H1 (cell line): ENCODE data around the gene CROT. TPM values are rescaled to one million over a fixed set of nuclear protein-coding genes. Genes with fewer than 3 reads are reported as not detected.

Experiments used
- CTCF ChIA-PET: fragments of 300-600 bp; sonication (Branson Sonifier 250); formaldehyde crosslinking; loops from one replicate; lab custom pipeline; 2021; ENCODE audit not compliant: partially characterized antibody; lab: Charles Lee
- POLR2A ChIA-PET: fragments of 300-600 bp; sonication (Branson Sonifier 250); formaldehyde crosslinking; loops from one replicate; lab custom pipeline; 2021; ENCODE audit warnings: inconsistent platforms; ENCODE audit not compliant: partially characterized antibody; lab: Charles Lee
- DNase-seq, 2 experiments: peaks; one replicate each; pipeline versions ENCODE4 v3.0.0 to v3.0.0-alpha.2; 2010 to 2022; ENCODE audit warnings: low spot score in 2 of 2, low read depth in 1 of 2, mixed read lengths in 1 of 2
- FAIRE-seq: peaks from 2 replicates; lab custom pipeline; 2011; peaks lifted over from hg19 to GRCh38; lab: Jason Lieb, UNC
- H2AFZ ChIP-seq: 2 replicates; pipeline ENCODE4 v1.8.1; 2012; ENCODE audit warnings: low read length, inconsistent platforms
- H2AK5ac ChIP-seq: 2 replicates; pipeline ENCODE4 v1.6.1; 2013; ENCODE audit warnings: low read depth, low read length
- H2BK120ac ChIP-seq: replicated peaks from 2 replicates; pipeline ENCODE3; 2013; ENCODE audit warnings: low read depth, low read length, inconsistent platforms
- H2BK12ac ChIP-seq: 2 replicates; pipeline ENCODE4 v1.6.1; 2013; ENCODE audit warnings: low read depth, low read length
- H2BK15ac ChIP-seq: 2 replicates; pipeline ENCODE4 v1.6.1; 2013; ENCODE audit warnings: low read length
- H2BK20ac ChIP-seq: 2 replicates; pipeline ENCODE4 v1.6.1; 2013; ENCODE audit warnings: low read length
- H2BK5ac ChIP-seq: 2 replicates; pipeline ENCODE4 v1.6.1; 2013; ENCODE audit warnings: low read depth, low read length
- H3K14ac ChIP-seq: 2 replicates; pipeline ENCODE4 v1.6.1; 2013; ENCODE audit warnings: inconsistent platforms; ENCODE audit not compliant: insufficient read length
- H3K18ac ChIP-seq: 2 replicates; pipeline ENCODE4 v1.6.1; 2013; ENCODE audit warnings: low read length; ENCODE audit errors: extremely low read depth
- H3K23ac ChIP-seq: 2 replicates; pipeline ENCODE4 v1.6.1; 2013; ENCODE audit warnings: inconsistent platforms; ENCODE audit not compliant: insufficient read length
- H3K23me2 ChIP-seq: 2 replicates; pipeline ENCODE4 v1.6.1; 2013; ENCODE audit warnings: low read depth, low read length
- H3K27ac ChIP-seq: 2 replicates; pipeline ENCODE4 v1.6.1; 2011; ENCODE audit warnings: low read depth, low read length, inconsistent platforms
- H3K27me3 ChIP-seq, 4 experiments: replicated peaks in 1 of 4; 1 replicate in 1 of 4; 2 replicates in 3 of 4; pipeline versions ENCODE4 v1.6.1 to v1.8.1; 2011 to 2013; ENCODE audit warnings: low read length in 3 of 4, mild to moderate bottlenecking in 3 of 4, inconsistent platforms in 2 of 4, mixed read lengths in 2 of 4, moderate library complexity in 1 of 4; ENCODE audit not compliant: control insufficient read depth in 3 of 4, insufficient read depth in 3 of 4; ENCODE audit errors: extremely low read depth in 1 of 4
- H3K36me3 ChIP-seq, 4 experiments: 2 replicates each; pipeline versions ENCODE4 v1.6.1 to v1.8.1; 2011 to 2013; ENCODE audit warnings: mild to moderate bottlenecking in 4 of 4, low read length in 3 of 4, moderate library complexity in 2 of 4, control low read depth in 1 of 4, inconsistent platforms in 1 of 4; ENCODE audit not compliant: insufficient read depth in 4 of 4, control insufficient read depth in 2 of 4
- H3K4ac ChIP-seq: replicated peaks from 2 replicates; pipeline ENCODE3; 2013; ENCODE audit warnings: low read length, low read depth, mixed read lengths, inconsistent platforms; ENCODE audit not compliant: insufficient read length
- H3K4me1 ChIP-seq, 4 experiments: replicated peaks in 1 of 4; 1 replicate in 1 of 4; 2 replicates in 3 of 4; pipeline versions ENCODE4 v1.6.1 to v1.8.1; 2011 to 2013; ENCODE audit warnings: low read length in 3 of 4, inconsistent platforms in 2 of 4, mixed read lengths in 1 of 4; ENCODE audit not compliant: insufficient read depth in 4 of 4, control insufficient read depth in 3 of 4
- H3K4me2 ChIP-seq, 2 experiments: 2 replicates each; pipeline versions ENCODE4 v1.6.1 to v1.8.1; 2011 to 2013; ENCODE audit warnings: low read depth in 2 of 2, low read length in 2 of 2, control low read depth in 1 of 2, inconsistent platforms in 1 of 2, mild to moderate bottlenecking in 1 of 2; ENCODE audit not compliant: insufficient read depth in 1 of 2
- H3K4me3 ChIP-seq, 4 experiments: fragments of 200-600, 300-600 bp in 1 of 4; sonication (generic), shearing (Covaris generic), sonication (Bioruptor Twin) in 1 of 4; 2 replicates each; pipeline versions ENCODE4 v1.5.1 to v1.8.1; 2011 to 2016; ENCODE audit warnings: low read length in 4 of 4, low read depth in 3 of 4, control low read depth in 2 of 4, inconsistent platforms in 2 of 4, mild to moderate bottlenecking in 2 of 4, mixed read lengths in 1 of 4, moderate library complexity in 1 of 4; ENCODE audit not compliant: insufficient read depth in 2 of 4; ENCODE audit errors: extremely low read depth in 1 of 4
- H3K56ac ChIP-seq: replicated peaks from 2 replicates; pipeline ENCODE3; 2013; ENCODE audit warnings: low read depth, mild to moderate bottlenecking, mixed read lengths, low read length, inconsistent platforms; ENCODE audit not compliant: insufficient read length
- H3K79me1 ChIP-seq: 2 replicates; pipeline ENCODE4 v1.6.1; 2013; ENCODE audit warnings: low read depth, low read length, control low read depth
- H3K79me2 ChIP-seq, 2 experiments: 2 replicates each; pipeline versions ENCODE4 v1.6.1 to v1.8.1; 2012 to 2013; ENCODE audit warnings: low read length in 2 of 2, mild to moderate bottlenecking in 2 of 2, inconsistent platforms in 1 of 2; ENCODE audit not compliant: insufficient read depth in 2 of 2, control insufficient read depth in 1 of 2
- H3K9ac ChIP-seq, 4 experiments: replicated peaks in 1 of 4; 1 replicate in 1 of 4; 2 replicates in 3 of 4; pipeline versions ENCODE4 v1.6.1 to v1.8.1; 2011 to 2013; ENCODE audit warnings: low read depth in 3 of 4, low read length in 3 of 4, control low read depth in 2 of 4, mild to moderate bottlenecking in 2 of 4, moderate library complexity in 2 of 4, inconsistent platforms in 1 of 4; ENCODE audit errors: extremely low read depth in 1 of 4
- H3K9me3 ChIP-seq, 2 experiments: 2 replicates each; pipeline versions ENCODE4 v1.6.1 to v1.8.1; 2012 to 2013; ENCODE audit warnings: mild to moderate bottlenecking in 2 of 2, moderate library complexity in 2 of 2, control low read depth in 1 of 2, inconsistent platforms in 1 of 2, low read depth in 1 of 2, low read length in 1 of 2, mixed read lengths in 1 of 2; ENCODE audit not compliant: insufficient read depth in 2 of 2
- H4K20me1 ChIP-seq, 2 experiments: replicated peaks in 1 of 2; 2 replicates each; pipeline versions ENCODE3 to v1.8.1; 2011 to 2013; ENCODE audit warnings: inconsistent platforms in 2 of 2, low read length in 2 of 2, mild to moderate bottlenecking in 1 of 2; ENCODE audit not compliant: insufficient read depth in 2 of 2, control insufficient read depth in 1 of 2
- H4K5ac ChIP-seq: 2 replicates; pipeline ENCODE4 v1.6.1; 2013; ENCODE audit warnings: low read length, low read depth, mixed read lengths, inconsistent platforms; ENCODE audit not compliant: insufficient read length
- H4K8ac ChIP-seq: 2 replicates; pipeline ENCODE4 v1.8.0; 2013; ENCODE audit warnings: mild to moderate bottlenecking, moderate library complexity, low read length, inconsistent platforms; ENCODE audit not compliant: insufficient read depth; ENCODE audit errors: extremely low read depth
- H4K91ac ChIP-seq: replicated peaks from 2 replicates; pipeline ENCODE3; 2013; ENCODE audit warnings: low read length, mixed read lengths, inconsistent platforms; ENCODE audit not compliant: insufficient read length
- FOSL1 ChIP-seq: IDR thresholded peaks from 2 replicates; pipeline ENCODE4 v1.6.1; 2011; ENCODE audit warnings: mild to moderate bottlenecking, low read depth, low read length, moderate library complexity; ENCODE audit not compliant: insufficient read depth
- HDAC2 ChIP-seq, 2 experiments: fragments of 300-600 bp in 1 of 2; sonication (generic) in 1 of 2; IDR thresholded peaks; 2 replicates each; pipeline ENCODE4 v1.6.1; 2011 to 2012; ENCODE audit warnings: low read depth in 2 of 2, low read length in 2 of 2, mild to moderate bottlenecking in 2 of 2, moderate library complexity in 2 of 2, borderline replicate concordance in 1 of 2, inconsistent platforms in 1 of 2
- KDM4A ChIP-seq: IDR thresholded peaks from one replicate; pipeline ENCODE4 v1.7.1; 2012; ENCODE audit warnings: low read depth, mild to moderate bottlenecking, moderate library complexity, low read length, inconsistent platforms; ENCODE audit not compliant: severe bottlenecking
- RAD21 ChIP-seq, 2 experiments: IDR thresholded peaks in 1 of 2; conservative IDR thresholded peaks in 1 of 2; 2 replicates each; pipeline ENCODE4 v1.6.1; 2011; ENCODE audit warnings: low read depth in 2 of 2, low read length in 2 of 2, improper control_type of control experiment in 1 of 2, inconsistent platforms in 1 of 2, mild to moderate bottlenecking in 1 of 2, moderate library complexity in 1 of 2
- SP1 ChIP-seq: IDR thresholded peaks from 2 replicates; pipeline ENCODE4 v1.6.1; 2011; ENCODE audit warnings: low read depth, low read length
- TAF1 ChIP-seq: IDR thresholded peaks from 2 replicates; pipeline ENCODE4 v1.6.1; 2011; ENCODE audit warnings: mild to moderate bottlenecking, low read depth, low read length
- TAF7 ChIP-seq: optimal IDR thresholded peaks from 2 replicates; pipeline ENCODE3; 2011; ENCODE audit warnings: low read depth, mild to moderate bottlenecking, inconsistent platforms, low read length, moderate library complexity, borderline replicate concordance
- WGBS, 2 experiments: shearing (Covaris generic) in 1 of 2; methylation state at CpG; one replicate each; pipeline versions ENCODE4 v1.1.6 to v1.1.7; 2013 to 2015; ENCODE audit warnings: low lambda C conversion rate in 2 of 2, mixed read lengths in 2 of 2, inconsistent platforms in 1 of 2, low coverage in 1 of 2, missing lambda C conversion rate in 1 of 2; ENCODE audit not compliant: insufficient replicate concordance in 2 of 2, insufficient coverage in 1 of 2, insufficient read length in 1 of 2; ENCODE audit errors: extremely low coverage in 1 of 2, missing lambda C conversion rate in 1 of 2; 5-methylcytosine and 5-hydroxymethylcytosine counted together
- polyA plus RNA-seq, 7 experiments: library from polyadenylated mRNA; depleted of rRNA in 3 of 7; stranded (reverse) in 5 of 7; unstranded in 2 of 7; fragments of >200 nt in 5 of 7; fragments of 200-250 nt in 2 of 7; gene quantifications; 1 replicate in 5 of 7; 2 replicates in 1 of 7; 4 replicates in 1 of 7; pipeline versions ENCODE4 v1.2.1 to v1.2.3, GENCODE V29; 2011 to 2013; ENCODE audit warnings: missing spikeins in 2 of 7, mixed read lengths in 2 of 7
- total RNA-seq: library from RNA; stranded (reverse); fragmentation: NEBNext Ultra II Directional; extraction: Animal tissue kit (Norgen Biotek cat#: 25700); gene quantifications from 2 replicates; pipeline ENCODE4 v1.2.1, GENCODE V29; 2021

Gene CROT
- total and polyA plus RNA-seq, 2 of the 8 experiments (the other 6 are each of a cell fraction or from before 2014, with no cell fraction given) = 2.2 to 5.6 TPM

DNA sequence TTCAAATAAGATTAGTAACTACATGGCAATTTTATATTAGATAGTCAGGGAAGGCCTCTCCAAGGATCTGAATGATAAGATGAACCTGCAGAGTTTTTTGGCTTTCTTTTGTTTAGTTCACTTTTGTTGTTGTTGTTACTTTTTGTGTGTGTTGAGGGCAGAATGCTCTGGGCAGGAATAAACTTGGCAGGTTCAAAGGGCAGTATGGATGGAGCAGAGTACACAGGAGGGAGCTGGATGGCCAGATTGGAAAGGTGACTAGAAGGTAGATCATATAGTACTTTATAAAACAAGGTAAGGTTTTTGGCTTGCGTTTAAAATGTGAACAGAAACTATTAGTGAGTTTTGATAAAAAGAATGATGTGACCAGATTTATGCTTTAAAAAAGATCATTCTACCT lies 17.9 kb downstream of the CROT start:
- no peak overlapping the region for H3K4me2 ChIP-seq
- H3K9me3 ChIP-seq = no peaks in the 10 kb centered on the region; a peak in 1 of 4 replicates
- no peak overlapping the region for H3K27ac ChIP-seq
- H3K23ac ChIP-seq = no peak overlapping the region
- no peak overlapping the region for H4K8ac ChIP-seq
- no peak for DNase-seq
- FAIRE-seq = no peak
- H2BK120ac ChIP-seq = no peak overlapping the region
- POLR2A ChIA-PET = no interaction called here
- TF ChIP-seq KDM4A (no peak), TAF1 (no peak), FOSL1 (no peak), SP1 (no peak), RAD21 (IDR thresholded peaks at IDR 0.05 in 1 of 2, conservative IDR thresholded peaks at IDR 0.05 in 1 of 2; ENCODE audit: low read depth in 2 of 2, low read length in 2 of 2) (no peak), TAF7 (no peak), HDAC2 (IDR thresholded peaks at IDR 0.05; ENCODE audit: borderline replicate concordance in 1 of 2, low read depth in 2 of 2, low read length in 2 of 2) (no peak)
- no peak overlapping the region for H3K9ac ChIP-seq
- H2BK15ac ChIP-seq = no peak overlapping the region
- H4K5ac ChIP-seq = no peak overlapping the region
- H3K4me3 ChIP-seq = no peak overlapping the region
- H3K79me2 ChIP-seq = no peaks in the 10 kb centered on the region
- no peak overlapping the region for H2BK20ac ChIP-seq
- no peak overlapping the region for H2AFZ ChIP-seq
- H3K18ac ChIP-seq = no peak overlapping the region
- H2BK12ac ChIP-seq = no peak overlapping the region
- no peaks in the 10 kb centered on the region; the same call in 1 of the 2 replicates for H3K23me2 ChIP-seq
- 81% methylated on average over 1 of the region's 1 CpG; no CpG with 5 or more reads in 1 of the 2 experiments for WGBS, 2 experiments
- CTCF ChIA-PET = no interaction called here
- H3K14ac ChIP-seq = no peak overlapping the region
- no peaks in the 10 kb centered on the region for H3K79me1 ChIP-seq
- no peak overlapping the region for H3K56ac ChIP-seq
- H4K91ac ChIP-seq = no peak overlapping the region
- H3K36me3 ChIP-seq = no peaks in the 10 kb centered on the region; a peak in 1 of 8 replicates
- H3K4ac ChIP-seq = no peak overlapping the region
- no peaks in the 10 kb centered on the region for H4K20me1 ChIP-seq
- no peak overlapping the region for H2AK5ac ChIP-seq
- no peaks in the 10 kb centered on the region for H3K27me3 ChIP-seq
- no peaks in the 10 kb centered on the region for H3K4me1 ChIP-seq
- no peak overlapping the region for H2BK5ac ChIP-seq
